Mucosa of descending colon (tissue), 3 donors: ENCODE results near the gene RSPH6A. TPM values are rescaled to one million over a fixed set of nuclear protein-coding genes. Genes with fewer than 3 reads are reported as not detected.
A peak's percentile ranks its signal among the peaks of the same experiment; 100 is the strongest.

Source experiments
- ATAC-seq: fragments of 200-7000 bp; cut with Tn5 transposase; one replicate; pipeline ENCODE4 v1.9.1; 2020; ENCODE audit warnings: mild to moderate bottlenecking, moderate library complexity
- DNase-seq, 3 donors: peaks; one replicate each; pipeline ENCODE4 v3.0.0-alpha.2; 2020
- H3K36me3 ChIP-seq: fragments of 200-600 bp; one replicate; pipeline ENCODE4 v1.8.0; 2021; ENCODE audit warnings: low read depth, mild to moderate bottlenecking
- H3K4me1 ChIP-seq: fragments of 200-600 bp; one replicate; pipeline ENCODE4 v1.8.0; 2021; ENCODE audit warnings: low read depth, mild to moderate bottlenecking
- H3K4me3 ChIP-seq: fragments of 200-600 bp; one replicate; pipeline ENCODE4 v1.8.0; 2021; ENCODE audit warnings: mild to moderate bottlenecking
- H3K9me3 ChIP-seq: fragments of 200-600 bp; one replicate; pipeline ENCODE4 v1.8.0; 2021; ENCODE audit warnings: mild to moderate bottlenecking
- intact Hi-C, 2 donors: fragments of 100-400 bp; cut with DNase I in 1 of 2; cut with micrococcal nuclease in 1 of 2; formaldehyde crosslinking; loops; one replicate each; pipeline versions ENCODE4 v1.11.0 to v1.11.1; 2022; cut with DNase I, micrococcal nuclease
- total RNA-seq, 3 donors: library from RNA; stranded (reverse); fragmentation: NEBNext Ultra II Directional in 2 of 3; extraction: Animal tissue kit (Norgen Biotek cat#: 25700) in 2 of 3; gene quantifications; one replicate each; pipeline versions ENCODE4 v1.2.1 to v1.2.4, GENCODE V29; 2021 to 2023
- TF ChIP-seq, protein P1 (sequence below): fragments of 200-600 bp; IDR thresholded peaks from one replicate; pipeline ENCODE4 v1.8.0; 2022; ENCODE audit warnings: antibody characterized with exemption, mild to moderate bottlenecking
- donor health status: DM: no; HTN: no; CAD: no; lungs with moderate emphysema.
- donor health status: DM: no; HTN: no; CAD: no.
- donor health status: DM: no; HTN: yes; CAD: no.

Gene RSPH6A
- total RNA-seq, 3 donors from 2014 or later: 0.16 to 0.24 (median 0.20) TPM

DNA sequence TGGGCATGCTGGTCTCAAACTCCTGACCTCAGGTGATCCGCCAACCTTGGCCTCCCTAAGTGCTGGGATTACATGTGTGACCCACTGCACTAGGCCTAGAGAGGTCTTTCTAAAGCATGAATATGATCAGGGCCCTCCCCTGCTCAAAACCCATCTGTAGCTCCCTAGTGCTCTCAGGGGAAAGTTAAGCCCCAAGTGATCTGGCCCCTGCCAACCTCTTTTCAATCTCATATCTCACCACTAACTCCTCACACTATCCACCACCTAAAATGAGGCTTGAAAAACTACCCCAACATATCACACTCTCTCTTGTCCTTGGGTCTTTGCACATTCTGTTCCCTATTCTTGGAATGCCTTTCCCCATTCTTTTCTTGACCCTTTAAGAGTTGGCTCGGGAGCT lies 20.5 kb downstream of the RSPH6A start:
- ATAC-seq (no peak), DNase-seq (no peak)
- no peaks in the 10 kb centered on the region for H3K9me3 ChIP-seq
- no peak overlapping the region for H3K4me3 ChIP-seq
- no peaks in the 10 kb centered on the region for H3K36me3 ChIP-seq
- intact Hi-C loops: no loop called here
- H3K4me1 ChIP-seq: peaks cover 9% of the 10 kb centered on the region
- TF ChIP-seq, protein P1, sequence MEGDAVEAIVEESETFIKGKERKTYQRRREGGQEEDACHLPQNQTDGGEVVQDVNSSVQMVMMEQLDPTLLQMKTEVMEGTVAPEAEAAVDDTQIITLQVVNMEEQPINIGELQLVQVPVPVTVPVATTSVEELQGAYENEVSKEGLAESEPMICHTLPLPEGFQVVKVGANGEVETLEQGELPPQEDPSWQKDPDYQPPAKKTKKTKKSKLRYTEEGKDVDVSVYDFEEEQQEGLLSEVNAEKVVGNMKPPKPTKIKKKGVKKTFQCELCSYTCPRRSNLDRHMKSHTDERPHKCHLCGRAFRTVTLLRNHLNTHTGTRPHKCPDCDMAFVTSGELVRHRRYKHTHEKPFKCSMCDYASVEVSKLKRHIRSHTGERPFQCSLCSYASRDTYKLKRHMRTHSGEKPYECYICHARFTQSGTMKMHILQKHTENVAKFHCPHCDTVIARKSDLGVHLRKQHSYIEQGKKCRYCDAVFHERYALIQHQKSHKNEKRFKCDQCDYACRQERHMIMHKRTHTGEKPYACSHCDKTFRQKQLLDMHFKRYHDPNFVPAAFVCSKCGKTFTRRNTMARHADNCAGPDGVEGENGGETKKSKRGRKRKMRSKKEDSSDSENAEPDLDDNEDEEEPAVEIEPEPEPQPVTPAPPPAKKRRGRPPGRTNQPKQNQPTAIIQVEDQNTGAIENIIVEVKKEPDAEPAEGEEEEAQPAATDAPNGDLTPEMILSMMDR: no peak

DNA sequence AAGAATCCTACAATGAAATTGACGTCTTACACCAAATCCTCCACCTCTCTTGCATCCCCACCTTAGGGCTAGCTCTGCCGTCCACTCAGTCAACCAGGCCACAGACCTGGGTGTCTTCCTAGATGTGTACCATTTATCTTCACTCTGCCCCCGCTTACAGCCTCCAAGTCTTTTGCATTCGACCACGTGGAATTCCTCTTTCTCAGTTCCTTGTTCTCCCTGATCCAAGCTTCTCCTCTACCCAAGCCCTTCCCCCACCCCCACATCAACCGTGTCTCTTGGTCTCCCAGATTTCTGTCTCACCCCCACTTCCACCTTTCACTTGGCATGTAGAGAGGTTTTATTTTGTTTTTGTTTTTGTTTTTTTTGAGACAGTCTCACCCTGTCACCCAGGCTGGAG lies 21.2 kb downstream of the RSPH6A start:
- intact Hi-C loops: no loop called here
- Histone ChIP-seq H3K36me3 (no peaks in the 10 kb centered on the region), H3K9me3 (no peaks in the 10 kb centered on the region), H3K4me3 (no peak overlapping the region), H3K4me1 (peaks cover 9% of the 10 kb centered on the region)
- DNase-seq (no peak), ATAC-seq (no peak)
- TF ChIP-seq, protein P1: no peak

DNA sequence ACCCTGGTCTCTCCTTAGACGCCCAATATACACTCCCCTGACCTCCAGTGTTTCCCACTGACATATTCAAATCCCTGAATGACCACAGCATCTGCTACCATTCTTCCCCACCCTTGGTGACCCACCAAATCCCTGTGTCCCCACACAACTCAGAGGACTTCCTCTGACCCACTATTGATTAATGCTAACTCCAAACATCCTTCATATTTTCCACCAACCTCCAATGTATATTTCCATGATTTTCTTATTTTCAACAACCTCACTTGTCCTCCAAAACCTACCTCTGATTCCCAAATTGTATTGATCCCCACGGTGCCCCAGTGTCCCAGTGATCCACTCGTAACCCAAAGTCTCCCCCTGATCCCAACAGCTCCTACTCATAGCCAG lies 21.9 kb downstream of the RSPH6A start:
- Histone ChIP-seq H3K4me3 (no peak overlapping the region), H3K36me3 (no peaks in the 10 kb centered on the region), H3K9me3 (no peaks in the 10 kb centered on the region), H3K4me1 (peaks cover 9% of the 10 kb centered on the region)
- DNase-seq (no peak), ATAC-seq (no peak)
- intact Hi-C loops: no loop called here
- TF ChIP-seq, protein P1: no peak

DNA sequence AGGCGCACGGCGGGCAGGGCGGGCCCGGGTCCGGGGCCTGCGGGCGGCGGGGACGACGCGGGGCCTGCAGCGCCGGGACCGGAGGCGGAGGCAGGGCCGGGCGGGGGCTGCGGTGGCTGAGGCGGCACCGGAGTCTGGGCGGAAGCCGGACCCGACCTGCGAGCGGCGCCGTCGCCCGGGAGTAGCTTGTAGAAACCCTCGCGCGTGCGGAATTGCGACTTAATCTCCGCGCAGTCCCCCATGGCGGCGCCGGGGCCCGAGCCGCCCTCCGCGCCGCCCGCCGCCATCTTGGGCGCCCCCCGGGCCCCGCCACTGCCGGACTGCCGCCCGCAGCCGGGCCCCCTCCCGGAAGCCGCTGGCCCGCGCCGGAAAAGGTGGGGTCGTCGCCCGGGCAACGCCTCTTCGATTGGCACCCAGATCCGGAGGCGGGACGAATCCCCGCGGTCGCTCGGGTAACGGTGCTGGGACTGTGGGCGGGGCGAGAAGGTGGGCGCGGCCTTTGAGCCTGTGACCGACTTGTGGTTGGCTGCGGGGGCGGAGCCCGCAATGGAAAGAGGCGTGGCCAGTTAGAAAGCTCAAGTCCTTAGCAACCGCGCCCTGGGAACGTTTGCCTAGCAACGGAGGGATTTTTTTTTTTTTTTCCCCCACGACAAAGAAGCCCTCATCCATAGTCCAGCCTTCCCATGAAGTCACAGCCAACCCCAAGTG lies 22.5 kb downstream of the RSPH6A start, which contains the start of gene DMWD:
Gene DMWD (minus strand): TSS at position 376 of the 708 bp plus-strand sequence. CDS start 89 bp downstream, at position 287.
- H3K4me3 ChIP-seq: peak within 1 kb of the TSS; percentile 64
- peak; percentile 100 for ATAC-seq
- peak; percentile 100 for DNase-seq
- TF ChIP-seq, protein P1: peak; percentile 13
- H3K4me1 ChIP-seq: peaks cover 9% of the 10 kb centered on the region
- intact Hi-C loops: no loop called here
- no peaks in the 10 kb centered on the region for H3K9me3 ChIP-seq
- no peaks in the 10 kb centered on the region for H3K36me3 ChIP-seq

DNA sequence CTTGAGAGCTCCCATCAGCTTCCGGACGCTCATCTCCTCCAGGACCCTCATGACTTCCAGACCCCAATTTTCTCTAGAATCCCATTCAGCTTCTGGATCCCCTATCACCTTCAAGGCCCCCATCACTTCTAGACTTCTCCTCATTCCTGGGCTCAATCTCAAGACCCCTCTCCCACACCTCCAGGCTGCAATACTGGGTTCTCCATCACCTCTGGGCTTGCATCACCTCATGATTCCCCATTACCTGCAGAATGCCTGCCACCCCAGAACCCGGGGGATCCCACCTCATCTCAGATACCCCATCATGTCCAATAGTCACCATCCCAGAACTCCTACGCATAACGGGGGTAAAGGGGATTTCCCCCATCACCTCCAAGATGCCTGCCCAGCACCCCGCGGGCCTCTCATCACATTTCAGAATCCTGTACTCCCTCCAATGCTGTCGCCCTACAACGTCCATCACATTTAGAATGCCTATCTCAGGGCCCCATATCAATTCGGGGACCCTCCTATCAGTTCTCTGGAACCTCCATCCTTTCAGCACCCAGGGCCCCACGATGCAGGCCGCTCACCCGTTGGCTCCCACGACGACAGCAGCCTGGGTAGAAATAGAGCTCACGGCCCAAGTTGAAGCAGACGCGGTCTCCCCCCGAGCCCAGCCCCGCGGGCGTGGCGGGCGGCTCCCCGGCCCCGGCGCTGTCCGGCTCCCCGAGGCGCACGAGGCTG lies 23.2 kb downstream of the RSPH6A start:
- no peaks in the 10 kb centered on the region for H3K9me3 ChIP-seq
- intact Hi-C loops: no loop called here
- ATAC-seq (no peak), DNase-seq (no peak)
- H3K4me3 ChIP-seq: peak overlapping the region; percentile 64
- TF ChIP-seq, protein P1: no peak
- peaks cover 9% of the 10 kb centered on the region for H3K4me1 ChIP-seq
- no peaks in the 10 kb centered on the region for H3K36me3 ChIP-seq
